ENCODE results near the gene BCKDK. TPM values are rescaled to one million over a fixed set of nuclear protein-coding genes. Genes with fewer than 3 reads are reported as not detected.

The BCKDK gene
- total RNA-seq, 1 experiment from 2014 or later = 60.4 TPM

GRCh38 chr16:31129568-31130335, 21.6 kb downstream of the BCKDK start:
- ChIA-PET POLR2A (interaction anchor here (0.6 kb wide), 1 partner anchor 92 kb away, joined by 4 read pairs; no protein-coding TSS in a partner anchor), CTCF (no interaction called here)
- no peaks in the 10 kb centered on the region for H3K27me3 ChIP-seq (ENCODE audit: control insufficient read depth, insufficient read depth, low read length)
- H3K9me3 ChIP-seq (ENCODE audit: control insufficient read depth, insufficient read depth, low read depth, low read length) = no peaks in the 10 kb centered on the region
- no peaks in the 10 kb centered on the region for H3K36me3 ChIP-seq (ENCODE audit: control insufficient read depth, insufficient read depth, low read length)
- H3K4me1 ChIP-seq (ENCODE audit: control insufficient read depth, insufficient read depth, low read length) = no peaks in the 10 kb centered on the region
- DNase-seq (ENCODE audit: low read depth, low spot score) (no peak), ATAC-seq (no peak)
- H3K4me3 ChIP-seq (ENCODE audit: low read depth in 2 of 2, low read length in 2 of 2) = no peak overlapping the region
- TF ChIP-seq CTCF (IDR thresholded peaks at IDR 0.05) (no peak), SIN3A (IDR thresholded peaks at IDR 0.05; ENCODE audit: borderline replicate concordance, insufficient read depth, low read depth, low read length) (no peak), POLR2AphosphoS5 (IDR thresholded peaks at IDR 0.05; ENCODE audit: low read depth, low read length) (no peak), TCF7L2 (IDR thresholded peaks at IDR 0.05; ENCODE audit: low read depth, low read length) (no peak), REST (IDR thresholded peaks at IDR 0.05; ENCODE audit: insufficient read depth in 1 of 2, low read depth in 2 of 2, low read length in 1 of 2) (no peak)
- no peak overlapping the region for H3K27ac ChIP-seq (ENCODE audit: low read length)
- in situ Hi-C loops (cut with HindIII; ENCODE audit: low pct_unique_long_range_greater_than_20kb, low sequenced_read_pairs) (no loop called here), intact Hi-C loops (cut with micrococcal nuclease; ENCODE audit: unreplicated experiment) (no loop called here)
- no TSS peak for BruUV-seq (replicated peaks)

- Histone ChIP-seq H3K36me3 (ENCODE audit: control insufficient read depth, insufficient read depth, low read length) (no peaks in the 10 kb centered on the region), H3K27me3 (ENCODE audit: control insufficient read depth, insufficient read depth, low read length) (no peaks in the 10 kb centered on the region), H3K4me1 (ENCODE audit: control insufficient read depth, insufficient read depth, low read length) (no peaks in the 10 kb centered on the region), H3K9me3 (ENCODE audit: control insufficient read depth, insufficient read depth, low read depth, low read length) (no peaks in the 10 kb centered on the region), H3K4me3 (ENCODE audit: low read depth in 2 of 2, low read length in 2 of 2) (no peak overlapping the region), H3K27ac (ENCODE audit: low read length) (no peak overlapping the region)
- no peak for TF ChIP-seq POLR2AphosphoS5 (IDR thresholded peaks at IDR 0.05; ENCODE audit: low read depth, low read length)
- TF ChIP-seq REST (IDR thresholded peaks at IDR 0.05; ENCODE audit: insufficient read depth in 1 of 2, low read depth in 2 of 2, low read length in 1 of 2) = no peak
- no peak for TF ChIP-seq TCF7L2 (IDR thresholded peaks at IDR 0.05; ENCODE audit: low read depth, low read length)
- no peak for TF ChIP-seq SIN3A (IDR thresholded peaks at IDR 0.05; ENCODE audit: borderline replicate concordance, insufficient read depth, low read depth, low read length)
- TF ChIP-seq CTCF (IDR thresholded peaks at IDR 0.05) = no peak
- in situ Hi-C loops (cut with HindIII; ENCODE audit: low pct_unique_long_range_greater_than_20kb, low sequenced_read_pairs) = no loop called here
- intact Hi-C loops (cut with micrococcal nuclease; ENCODE audit: unreplicated experiment) = no loop called here
- no TSS peak for BruUV-seq (replicated peaks)
- ATAC-seq = no peak
- POLR2A ChIA-PET = interaction anchor here (0.6 kb wide), 1 partner anchor 50 kb away, joined by 11 read pairs; no protein-coding TSS in a partner anchor
- CTCF ChIA-PET = no interaction called here
- no peak for DNase-seq (ENCODE audit: low read depth, low spot score)
These were observed 22.2 kb downstream of the BCKDK start for GRCh38 chr16:31130336-31130891.
